Measurements from ENCODE around the gene GFRA1.

Gene GFRA1

DNA sequence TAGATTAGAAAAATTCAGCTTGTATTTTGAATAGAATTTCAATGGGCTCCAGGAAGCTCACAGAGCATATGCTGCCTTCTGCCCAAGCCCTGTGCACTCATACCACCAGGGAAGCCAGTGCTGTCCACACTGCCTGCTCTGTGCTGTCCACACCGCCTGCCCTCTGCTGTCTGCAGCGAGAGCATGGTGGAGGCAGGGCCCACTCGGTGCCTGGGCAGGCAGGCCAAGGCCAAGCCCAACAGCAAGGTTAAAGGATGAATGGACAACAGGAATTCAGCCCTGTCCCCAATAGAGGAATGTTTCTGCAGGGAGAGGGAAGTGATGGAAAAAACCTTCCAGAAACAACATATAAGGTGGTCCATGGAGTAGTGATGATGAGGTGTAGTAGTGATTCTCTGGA lies 146.8 kb downstream of the GFRA1 start:
- no peak for DNase-seq (ENCODE audit: low read depth, low spot score)

DNA sequence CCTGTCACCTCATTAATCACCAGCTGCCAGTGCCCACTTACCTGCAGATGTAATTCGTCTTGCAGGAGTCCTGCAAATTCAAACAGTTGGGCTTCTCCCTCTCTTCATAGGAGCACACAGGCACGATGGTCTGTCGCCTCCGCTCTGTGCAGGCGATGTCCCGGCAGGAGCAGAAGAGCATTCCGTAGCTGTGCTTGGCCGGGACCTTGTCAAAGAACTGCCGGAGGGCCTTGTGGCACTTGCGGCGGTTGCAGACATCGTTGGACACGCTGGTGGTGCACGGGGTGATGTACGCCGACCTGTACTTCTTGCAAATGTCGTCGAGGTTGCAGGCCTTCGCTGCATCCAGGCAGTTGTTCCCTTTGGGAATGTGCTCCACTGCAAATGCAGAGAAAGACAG lies 147.8 kb downstream of the GFRA1 start:
- DNase-seq (ENCODE audit: low read depth, low spot score), result no peak

DNA sequence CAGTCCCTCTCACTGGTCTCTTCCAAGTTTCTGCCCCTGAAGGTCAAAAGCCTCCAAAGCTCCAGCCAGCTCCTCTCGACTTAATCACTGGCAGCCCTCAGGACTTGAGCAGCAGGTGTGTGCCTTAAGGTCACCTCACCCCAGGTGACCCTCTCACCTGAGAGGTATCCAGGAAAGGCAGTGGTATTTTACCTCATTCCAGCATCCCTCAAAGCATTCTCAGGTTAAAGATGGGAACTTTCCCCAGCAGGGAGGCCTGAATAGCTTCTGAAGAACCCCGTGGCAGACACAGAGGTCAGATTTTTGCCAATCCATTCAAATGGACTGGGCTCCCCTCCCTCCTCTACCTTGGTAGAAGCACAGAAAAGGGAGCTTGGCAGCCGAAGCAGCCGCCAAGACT lies 148.2 kb downstream of the GFRA1 start:
- DNase-seq (ENCODE audit: low read depth, low spot score), result no peak

DNA sequence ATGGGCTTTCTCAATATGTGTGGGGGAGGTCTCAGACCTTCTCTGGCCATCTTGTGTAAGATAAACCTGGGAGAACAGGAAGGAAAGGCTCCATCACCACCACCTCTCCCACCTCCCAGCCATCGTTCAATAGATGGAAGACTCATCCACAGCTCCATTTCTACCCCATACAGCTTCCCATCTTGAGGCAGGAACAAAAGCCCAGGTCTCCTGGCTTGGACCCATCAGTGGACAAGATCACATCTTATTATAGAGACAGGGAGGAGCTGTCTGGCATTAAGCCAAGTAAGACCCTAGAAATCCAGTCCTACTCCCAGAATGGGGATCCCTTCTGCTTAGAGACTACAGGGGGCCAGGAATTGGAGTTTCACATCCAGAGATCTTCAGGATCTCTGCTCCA lies 150.3 kb downstream of the GFRA1 start:
- no peak for DNase-seq (ENCODE audit: low read depth, low spot score)

DNA sequence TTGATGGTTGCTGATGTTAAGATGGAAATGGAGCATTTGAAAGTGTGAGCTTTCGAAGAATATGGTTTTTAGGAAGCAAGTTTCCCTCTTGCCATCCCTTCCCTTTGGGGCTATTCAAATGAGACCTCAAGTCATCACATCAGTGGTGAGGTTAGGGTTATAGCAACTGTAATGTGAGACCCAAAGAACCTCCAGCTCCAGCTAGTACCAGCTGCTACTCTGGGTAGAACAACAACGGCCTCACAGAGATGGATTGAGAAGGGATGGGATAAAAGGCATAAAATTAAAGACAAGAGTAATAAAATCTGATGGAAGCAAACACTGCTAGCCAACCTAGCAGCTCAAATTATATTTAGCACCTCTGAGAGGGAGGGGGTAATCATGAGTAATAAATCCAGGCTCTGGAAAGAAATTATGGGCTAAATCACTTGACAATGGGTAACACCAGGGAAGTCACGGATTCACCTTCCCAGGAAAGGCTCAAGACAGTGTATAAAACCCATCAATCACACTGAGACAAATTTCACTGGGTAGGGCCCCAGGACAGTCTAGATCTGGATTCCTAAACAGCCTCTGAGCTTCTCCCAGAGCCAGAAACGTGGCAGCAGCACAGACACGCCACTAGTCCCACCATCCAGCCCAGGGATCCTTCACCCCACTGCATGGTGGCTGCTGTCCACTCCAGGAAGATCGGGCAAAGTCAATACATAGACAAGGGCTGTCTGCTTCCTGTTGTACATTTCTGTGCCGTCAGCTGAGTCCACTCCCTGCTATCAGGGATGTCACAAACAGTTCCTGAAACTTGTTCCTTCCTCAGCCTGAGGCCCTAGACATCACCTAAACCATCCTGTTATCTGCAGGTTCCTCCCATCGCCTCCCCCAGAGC lies 151.1 kb downstream of the GFRA1 start:
- no peak for DNase-seq (ENCODE audit: low read depth, low spot score)

DNA sequence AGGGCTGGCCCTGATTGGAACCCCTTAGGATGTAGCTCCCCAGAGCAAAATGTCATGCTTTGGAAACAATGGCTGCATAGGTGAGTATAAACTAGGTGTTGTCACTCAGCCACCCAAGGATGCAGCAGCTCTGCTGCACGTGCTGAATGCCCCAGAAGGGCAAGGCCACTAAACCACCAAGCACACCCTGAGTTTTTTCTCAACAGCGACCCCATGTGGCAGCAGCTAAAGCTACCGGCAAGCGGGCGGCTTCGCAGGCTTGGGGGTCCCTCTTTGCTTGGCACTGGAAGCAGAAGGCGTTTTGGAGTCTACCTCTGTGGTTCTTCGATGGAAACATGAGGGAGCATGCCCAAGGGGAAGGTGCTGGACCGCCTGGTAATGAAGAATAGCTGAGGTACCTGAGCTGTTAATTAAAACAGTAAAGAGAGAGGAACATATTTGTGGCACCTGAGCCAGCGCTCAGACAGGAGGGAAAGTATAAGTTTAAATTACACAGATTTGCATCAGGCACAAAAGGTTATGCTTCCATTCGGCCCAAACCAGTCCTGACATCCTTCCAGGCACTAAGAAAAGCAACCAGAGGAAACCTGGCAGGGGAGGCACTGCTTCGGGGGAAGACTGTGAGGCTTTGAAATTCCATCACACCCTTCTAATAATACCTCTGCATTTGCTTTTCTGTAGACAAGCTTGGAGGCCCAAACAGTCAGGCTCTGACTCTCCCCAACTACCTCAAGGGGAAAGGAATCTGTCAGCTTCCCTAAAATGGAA lies 152.1 kb downstream of the GFRA1 start:
- no peak for DNase-seq (ENCODE audit: low read depth, low spot score)

DNA sequence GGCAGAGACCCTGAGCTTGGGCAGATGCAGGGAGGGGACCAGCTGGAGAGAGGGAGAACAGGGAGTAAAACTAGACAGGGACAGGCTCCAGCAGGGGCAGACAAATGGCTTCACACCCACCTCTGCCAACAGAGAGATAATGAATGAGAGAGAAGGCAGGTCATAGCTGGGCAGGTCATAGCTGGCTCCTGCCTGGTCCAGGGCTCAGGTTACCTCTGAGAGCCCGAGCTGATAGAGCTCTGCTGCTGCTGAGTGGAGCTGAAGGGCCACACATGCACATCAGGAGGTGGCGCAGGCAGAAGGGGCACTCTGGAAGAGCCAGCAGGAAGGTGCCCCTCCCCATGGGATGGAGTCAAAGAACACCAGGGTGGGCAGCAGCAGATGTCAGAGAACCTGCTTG lies 154.2 kb downstream of the GFRA1 start:
- DNase-seq (ENCODE audit: low read depth, low spot score), result no peak

DNA sequence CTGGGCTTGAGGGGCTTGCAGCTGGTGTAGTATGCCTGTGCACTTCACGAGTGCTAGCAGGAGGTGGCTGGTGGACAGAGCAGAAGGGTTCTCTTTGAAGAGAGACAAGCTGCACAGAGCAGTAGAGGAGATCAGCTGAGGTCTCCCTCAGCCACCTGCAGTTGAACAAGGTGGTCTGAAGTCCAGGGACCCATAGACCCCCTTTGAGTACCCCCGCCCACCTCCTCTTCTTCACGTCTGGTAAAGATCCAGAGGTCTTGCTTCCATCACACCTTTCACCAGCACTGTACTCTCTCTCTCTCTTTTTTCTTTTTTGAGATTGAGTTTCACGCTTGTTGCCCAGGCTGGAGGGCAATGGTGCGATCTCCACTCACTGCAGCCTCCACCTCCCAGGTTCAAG lies 157.2 kb downstream of the GFRA1 start:
- DNase-seq (ENCODE audit: low read depth, low spot score), result no peak

DNA sequence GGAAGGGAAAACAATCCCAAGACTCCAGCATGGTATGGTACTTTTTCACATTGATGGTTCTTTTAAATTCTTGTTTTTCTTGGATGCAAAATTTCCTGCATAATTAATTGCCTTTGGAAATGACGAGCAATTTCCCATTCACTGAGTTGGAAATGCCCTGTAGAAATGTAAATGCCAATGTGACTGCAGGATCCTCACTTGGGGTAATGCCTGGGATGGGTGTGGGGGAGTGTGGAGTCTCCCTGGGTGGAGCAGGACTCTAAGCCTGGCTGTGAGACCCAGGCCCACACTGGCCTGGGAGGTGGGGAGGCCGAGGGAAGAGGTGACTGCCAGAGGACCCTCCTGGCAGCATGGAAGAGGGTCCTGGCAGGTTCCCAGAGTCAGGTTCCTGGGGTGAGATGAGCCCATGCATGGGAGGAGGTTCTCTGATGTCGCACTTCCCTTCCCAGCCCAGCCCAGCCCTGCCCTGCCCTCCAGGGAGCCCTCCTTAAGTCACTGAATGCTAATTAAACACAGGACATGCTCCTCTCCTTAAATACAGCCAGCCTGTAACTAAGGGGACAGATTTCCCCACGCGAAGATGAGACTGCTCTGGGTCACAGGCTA lies 157.9 kb downstream of the GFRA1 start:
- DNase-seq (ENCODE audit: low read depth, low spot score), result no peak

DNA sequence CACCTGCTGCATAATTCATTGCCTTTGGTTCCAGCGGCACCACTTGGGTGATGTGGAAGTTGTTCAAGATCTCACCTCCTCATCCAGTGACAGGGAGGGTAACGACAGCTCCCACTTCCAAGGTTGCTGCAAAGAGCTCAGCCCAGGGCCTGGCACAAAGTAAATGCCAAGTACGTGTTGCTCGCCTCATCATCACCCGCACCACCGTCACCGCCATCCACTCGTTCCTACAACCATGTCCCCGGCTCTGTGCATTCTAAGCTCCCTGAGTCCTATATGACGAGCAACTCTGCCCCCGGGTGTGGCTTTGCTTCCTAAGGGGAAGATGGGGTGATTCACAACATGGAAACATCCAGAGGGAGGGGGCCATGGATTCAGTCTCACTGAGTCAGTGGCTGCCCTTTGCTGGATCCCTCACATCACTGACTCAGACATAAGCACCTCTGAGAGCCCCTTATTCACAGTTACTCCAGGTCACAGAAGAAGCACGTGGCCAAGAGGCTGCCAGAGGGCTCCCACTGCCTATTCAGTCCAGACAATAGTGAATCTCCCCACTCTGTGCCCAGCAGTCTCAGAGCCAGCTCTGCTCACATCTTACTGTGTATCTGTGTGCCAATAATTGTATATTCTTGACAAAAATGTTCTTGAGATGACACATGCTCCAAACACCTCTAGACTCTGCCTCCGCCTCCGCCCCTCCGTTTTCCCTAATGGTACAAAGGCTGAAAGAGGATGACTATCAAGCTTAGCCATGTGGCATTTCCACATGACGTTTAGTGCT lies 159.1 kb downstream of the GFRA1 start:
- DNase-seq (ENCODE audit: low read depth, low spot score), result no peak

DNA sequence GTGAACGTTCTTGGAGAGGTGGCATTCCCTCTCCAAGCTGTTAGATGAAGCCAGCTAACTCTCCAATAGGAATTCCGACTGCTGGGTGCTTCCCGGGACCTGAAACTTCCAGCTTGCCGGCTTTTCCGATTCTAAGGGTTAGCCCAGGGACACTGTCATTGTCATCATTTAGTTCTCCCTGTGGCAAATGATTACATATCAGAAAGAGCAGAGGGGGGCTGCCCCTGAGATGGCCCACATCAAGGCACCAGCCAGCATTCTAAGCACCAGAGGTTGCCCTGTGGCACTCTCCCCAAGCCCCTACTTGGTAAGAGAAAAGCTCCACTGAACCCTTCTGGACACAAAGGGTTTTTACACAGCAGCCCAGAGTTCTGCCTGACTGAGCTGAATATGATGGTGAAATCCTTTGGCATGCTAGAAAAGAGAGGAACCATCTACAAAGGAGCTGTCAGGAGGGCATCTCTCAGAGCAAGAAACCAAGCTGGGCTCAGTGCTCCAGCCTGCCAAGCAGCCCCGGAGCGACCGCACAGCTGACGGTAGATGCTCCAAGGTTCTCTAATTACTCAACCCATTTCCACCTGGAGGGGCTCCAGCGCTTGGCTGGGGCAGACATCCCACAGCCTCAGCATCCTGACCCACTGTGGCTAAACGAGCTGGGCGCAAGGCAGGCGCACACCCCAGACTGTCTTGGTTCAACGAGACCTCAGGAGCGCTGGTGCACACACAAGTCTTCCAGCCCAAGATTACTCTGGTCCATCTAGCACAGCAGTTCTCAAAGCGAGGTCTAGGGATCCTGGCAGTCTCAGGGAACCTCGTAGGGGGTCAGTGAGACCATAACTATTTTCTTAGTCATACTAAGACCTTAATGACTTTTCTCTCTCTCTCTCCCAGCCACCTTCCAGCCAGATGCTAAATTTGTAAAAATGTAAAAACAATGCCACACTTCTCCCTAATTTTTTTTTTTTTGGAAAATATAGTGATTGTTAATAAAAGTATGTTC lies 160.5 kb downstream of the GFRA1 start:
- DNase-seq (ENCODE audit: low read depth, low spot score), result no peak

DNA sequence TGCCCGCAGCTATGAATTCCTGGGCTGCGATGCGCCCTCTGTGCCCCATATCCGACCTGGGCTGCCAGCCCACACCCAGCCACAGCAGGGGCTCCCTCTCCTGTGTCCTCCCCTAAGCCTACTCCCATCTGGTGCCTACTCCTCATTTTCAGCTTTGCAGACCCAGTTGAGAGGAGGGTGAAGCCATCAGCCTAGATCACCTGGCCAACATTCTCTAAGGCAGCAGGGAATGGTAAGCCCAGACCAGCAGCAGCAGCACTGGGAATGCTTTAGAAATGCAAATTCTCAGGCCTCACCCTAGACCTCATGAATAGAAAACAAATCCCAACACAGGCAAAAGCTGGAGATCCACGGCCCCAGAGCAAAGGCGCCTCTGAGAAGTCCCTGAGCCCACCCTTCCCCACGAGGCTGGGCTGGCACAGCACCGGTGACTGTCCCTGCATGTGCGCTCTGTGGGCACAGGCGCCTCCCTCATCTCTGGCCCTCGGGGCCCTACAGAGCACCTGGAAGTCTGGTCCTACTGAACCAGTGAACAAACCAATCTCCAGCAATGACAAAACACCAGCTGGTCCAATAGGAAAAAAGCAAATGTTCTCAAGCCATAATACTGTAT lies 161.4 kb downstream of the GFRA1 start:
- DNase-seq (ENCODE audit: low read depth, low spot score), result no peak

DNA sequence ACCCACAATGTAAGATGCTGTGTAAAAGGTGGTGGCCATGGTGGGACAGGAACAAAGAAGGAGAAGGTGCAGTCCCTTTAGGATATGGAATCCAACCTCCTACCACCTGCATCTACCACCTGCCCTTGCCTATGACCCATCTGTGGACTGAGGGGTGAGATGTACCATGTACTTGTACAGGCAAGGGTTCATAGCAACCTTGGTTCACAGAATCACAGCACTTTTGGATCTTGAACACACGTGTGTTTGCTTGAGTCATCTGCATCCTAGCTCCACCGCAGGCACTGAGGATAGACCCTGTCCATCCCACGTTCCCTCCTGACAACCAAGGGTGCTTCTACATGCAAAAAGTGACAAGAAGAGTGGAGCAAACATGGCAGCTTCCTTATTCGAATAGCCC lies 162.3 kb downstream of the GFRA1 start:
- no peak for DNase-seq (ENCODE audit: low read depth, low spot score)

DNA sequence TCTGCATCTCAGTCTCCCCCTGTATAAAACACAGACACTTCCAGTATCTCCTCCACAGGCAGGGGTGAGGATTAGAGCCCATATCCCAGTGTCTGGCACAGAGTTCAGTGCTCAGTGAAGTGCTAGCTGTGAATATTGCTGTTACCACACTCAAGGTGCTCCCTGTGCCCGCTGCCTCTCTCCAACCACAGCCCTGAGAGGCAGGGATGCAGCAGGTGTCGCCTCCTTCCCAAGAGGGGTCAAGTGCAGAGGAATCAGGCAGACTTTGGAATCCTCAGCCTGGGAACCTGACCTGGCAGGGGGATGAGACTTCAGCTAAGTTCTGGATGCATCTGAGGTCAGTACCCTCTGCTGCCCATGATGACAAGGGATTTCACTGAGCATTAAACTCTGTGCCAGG lies 163.1 kb downstream of the GFRA1 start:
- no peak for DNase-seq (ENCODE audit: low read depth, low spot score)

DNA sequence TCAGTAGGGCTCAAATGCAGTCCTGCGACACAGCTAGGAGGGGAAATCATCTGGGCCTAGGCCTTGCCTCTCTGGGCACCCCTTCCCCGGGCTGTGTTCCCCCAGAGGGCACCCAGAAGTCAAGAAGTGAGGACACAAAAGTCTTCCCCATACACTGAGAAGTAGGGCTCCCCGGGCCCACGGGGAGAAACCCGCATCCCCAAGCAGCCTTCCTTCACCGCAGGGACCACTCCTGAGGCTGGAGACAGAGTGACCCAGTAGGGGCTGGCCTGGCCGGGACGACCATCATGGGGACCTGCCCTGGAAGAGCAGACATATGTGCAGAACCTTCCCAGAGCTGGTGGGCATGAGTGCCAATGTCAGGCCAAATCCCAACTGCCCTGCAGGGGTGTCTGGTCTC lies 163.5 kb downstream of the GFRA1 start:
- no peak for DNase-seq (ENCODE audit: low read depth, low spot score)

DNA sequence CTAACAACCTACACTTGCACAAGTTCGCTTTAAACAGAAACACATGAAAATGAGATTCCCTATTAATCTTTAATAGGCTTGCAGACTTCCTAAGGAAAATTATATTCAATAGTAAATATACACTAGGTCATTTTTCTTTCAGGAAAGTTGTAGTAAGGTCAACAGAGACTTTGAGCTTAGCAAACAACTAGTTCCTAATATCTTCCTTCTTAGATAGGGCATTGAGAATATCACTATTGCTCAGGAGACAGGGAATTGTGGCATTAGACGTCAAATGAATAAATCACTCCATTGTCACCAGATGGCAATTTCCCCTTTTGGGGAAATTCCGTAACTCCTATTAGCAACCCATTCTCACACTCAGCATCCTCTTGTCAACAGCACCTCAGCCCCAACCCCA lies 164.9 kb downstream of the GFRA1 start:
- no peak for DNase-seq (ENCODE audit: low read depth, low spot score)

DNA sequence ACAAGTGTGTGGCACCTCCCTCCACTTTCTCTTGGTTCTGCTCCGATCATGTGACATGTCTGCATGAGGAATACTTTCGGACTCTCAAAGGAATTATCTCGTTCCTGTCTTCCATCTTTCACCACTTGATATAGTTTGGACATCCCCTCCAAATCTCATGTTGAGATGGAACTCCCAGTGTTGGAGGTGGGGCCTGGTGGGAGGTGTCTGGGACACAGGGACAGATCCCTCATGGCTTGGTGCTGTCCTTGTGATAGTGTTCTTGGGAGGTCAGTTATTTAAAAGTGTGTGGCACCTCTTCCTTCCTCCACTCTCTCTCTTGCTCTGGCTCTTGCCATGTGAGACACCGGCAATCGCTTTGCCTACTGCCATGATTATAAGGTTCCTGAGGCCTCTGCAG lies 166.4 kb downstream of the GFRA1 start:
- DNase-seq (ENCODE audit: low read depth, low spot score), result no peak

DNA sequence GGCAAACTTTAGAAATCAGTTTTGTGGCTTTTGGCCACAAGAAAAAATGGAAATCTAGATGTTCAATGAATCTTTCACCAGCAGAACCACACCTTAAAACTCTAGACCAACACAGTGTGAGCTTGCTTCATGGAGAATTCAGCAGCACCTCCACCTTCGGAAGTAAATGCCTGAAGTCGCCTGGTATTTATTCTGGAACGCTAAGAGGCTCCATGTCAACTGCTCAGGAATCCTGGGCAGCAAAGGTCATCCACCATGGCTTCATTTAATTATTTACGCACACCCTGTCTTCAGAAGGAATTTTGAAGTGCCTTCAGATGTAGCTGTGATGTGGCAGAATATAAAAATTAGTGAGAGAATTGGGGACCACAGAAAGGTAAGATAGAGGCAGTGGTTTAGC lies 167.7 kb downstream of the GFRA1 start:
- no peak for DNase-seq (ENCODE audit: low read depth, low spot score)

DNA sequence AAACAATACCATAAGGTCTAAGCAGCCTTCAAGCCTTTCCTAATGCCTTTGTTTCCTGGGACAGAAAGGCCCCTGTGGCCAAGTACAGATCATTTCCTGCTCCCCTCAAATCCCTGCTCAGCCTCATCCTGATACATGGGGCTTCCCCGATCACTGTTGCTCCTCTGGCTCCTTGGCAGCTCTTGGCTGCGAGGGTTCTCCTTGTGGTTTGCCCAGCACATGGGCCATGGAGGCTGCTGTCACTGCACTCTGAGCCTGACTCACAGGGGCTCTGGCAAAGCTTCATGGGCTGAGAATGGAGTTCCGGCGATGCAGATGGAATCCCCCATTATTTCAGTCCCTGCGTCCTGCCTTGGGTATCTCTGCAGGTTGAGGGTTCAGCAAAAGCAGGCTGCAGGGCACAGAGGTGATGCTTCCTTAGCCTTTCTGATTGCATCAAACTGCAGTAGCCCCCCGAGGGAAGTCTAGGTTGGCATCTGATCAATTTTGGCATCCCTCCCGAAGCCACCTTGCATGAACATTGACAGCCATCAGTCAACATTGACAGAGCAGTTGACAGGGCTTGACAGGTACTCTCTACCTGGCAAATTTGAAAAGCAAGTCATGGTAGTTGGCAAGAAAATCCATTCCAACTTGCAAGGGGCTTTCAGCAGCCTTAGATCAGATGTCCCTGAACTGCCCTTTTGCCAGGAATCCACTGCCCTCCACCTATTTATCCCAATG lies 168.6 kb downstream of the GFRA1 start:
- no peak for DNase-seq (ENCODE audit: low read depth, low spot score)

DNA sequence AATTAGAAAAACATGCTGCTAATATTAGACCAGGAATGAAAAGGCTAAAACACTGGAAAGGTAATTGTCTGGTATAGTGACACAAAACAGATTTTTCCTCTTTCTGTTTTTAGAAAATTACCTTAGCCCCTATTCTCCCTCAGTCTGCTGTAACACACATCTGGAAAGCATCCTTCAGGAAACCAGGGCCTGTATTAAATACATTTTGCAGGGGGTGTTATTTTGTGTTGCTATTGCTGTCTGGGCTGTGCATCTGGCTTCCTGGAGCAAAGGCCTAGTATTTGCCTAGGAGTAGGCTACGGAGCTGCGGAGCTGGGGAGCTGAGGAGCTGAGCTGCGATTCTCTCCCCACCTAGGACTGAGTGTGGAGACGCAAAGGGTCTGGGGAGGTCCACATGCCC lies 169.3 kb downstream of the GFRA1 start:
- DNase-seq (ENCODE audit: low read depth, low spot score), result no peak

All from smooth muscle cell of the brain vasculature (primary cell).